GM23248 (cell line): ENCODE results near the gene GAS7. TPM values are rescaled to one million over a fixed set of nuclear protein-coding genes. Genes with fewer than 3 reads are reported as not detected.

ENCODE experiments used
- DNase-seq: peaks from one replicate; pipeline ENCODE4 v3.0.0-alpha.2; 2015
- H2AFZ ChIP-seq: fragments of 200-600 bp; sonication (generic); 2 replicates; pipeline ENCODE4 v1.6.1; 2016; ENCODE audit warnings: antibody characterized with exemption
- H3F3A ChIP-seq: fragments of 200-600 bp; sonication (generic); 2 replicates; pipeline ENCODE4 v1.6.1; 2016; ENCODE audit warnings: mild to moderate bottlenecking, antibody characterized with exemption, mixed run types; ENCODE audit not compliant: insufficient read depth
- H3K27ac ChIP-seq: fragments of 200-600 bp; sonication (generic); 2 replicates; pipeline ENCODE4 v1.5.1; 2016; ENCODE audit warnings: mild to moderate bottlenecking
- H3K27me3 ChIP-seq: fragments of 200-600 bp; sonication (generic); replicated peaks from 2 replicates; pipeline ENCODE4 v1.6.1; 2016; ENCODE audit warnings: mild to moderate bottlenecking; ENCODE audit not compliant: insufficient read depth
- H3K36me3 ChIP-seq: fragments of 200-600 bp; sonication (generic); 2 replicates; pipeline ENCODE4 v1.6.1; 2016; ENCODE audit warnings: low read depth, mild to moderate bottlenecking
- H3K4me1 ChIP-seq: fragments of 200-600 bp; sonication (generic); 2 replicates; pipeline ENCODE4 v1.6.1; 2016; ENCODE audit warnings: mild to moderate bottlenecking; ENCODE audit not compliant: insufficient read depth
- H3K4me2 ChIP-seq: fragments of 200-600 bp; sonication (generic); one replicate; pipeline ENCODE4 v1.6.1; 2016; ENCODE audit warnings: mild to moderate bottlenecking; ENCODE audit not compliant: unreplicated experiment
- H3K4me3 ChIP-seq: fragments of 200-600 bp; sonication (generic); 2 replicates; pipeline ENCODE4 v1.5.1; 2016; ENCODE audit warnings: mild to moderate bottlenecking
- H3K79me2 ChIP-seq: fragments of 200-600 bp; sonication (generic); 2 replicates; pipeline ENCODE4 v1.6.1; 2016; ENCODE audit warnings: mild to moderate bottlenecking; ENCODE audit not compliant: insufficient read depth
- H3K9ac ChIP-seq: fragments of 200-600 bp; sonication (generic); 2 replicates; pipeline ENCODE4 v1.6.1; 2016; ENCODE audit warnings: mild to moderate bottlenecking
- H3K9me2 ChIP-seq: fragments of 200-600 bp; sonication (generic); 2 replicates; pipeline ENCODE4 v1.6.1; 2016; ENCODE audit warnings: mixed run types, mild to moderate bottlenecking, moderate library complexity; ENCODE audit not compliant: insufficient read depth
- H3K9me3 ChIP-seq: fragments of 200-600 bp; sonication (generic); one replicate; pipeline ENCODE4 v1.6.1; 2017; ENCODE audit warnings: low read depth
- H4K20me1 ChIP-seq: fragments of 200-600 bp; sonication (generic); 2 replicates; pipeline ENCODE4 v1.6.0; 2016; ENCODE audit not compliant: insufficient read depth
- EZH2 ChIP-seq: fragments of 200-600 bp; sonication (generic); IDR thresholded peaks from 2 replicates; pipeline ENCODE4 v1.6.1; 2018; ENCODE audit warnings: antibody characterized with exemption, mild to moderate bottlenecking; ENCODE audit not compliant: insufficient read depth, poor library complexity, severe bottlenecking
- EZH2phosphoT487 ChIP-seq: fragments of 200-600 bp; sonication (generic); IDR thresholded peaks from 2 replicates; pipeline ENCODE4 v1.6.1; 2018; ENCODE audit warnings: antibody characterized with exemption, moderate library complexity, mild to moderate bottlenecking, low read depth; ENCODE audit not compliant: insufficient read depth
- WGBS, 2 experiments: methylation state at CpG; one replicate each; pipeline ENCODE4 v1.1.6; 2015 to 2017; ENCODE audit warnings: low lambda C conversion rate in 2 of 2, low coverage in 1 of 2; ENCODE audit errors: missing lambda C conversion rate in 2 of 2; 5-methylcytosine and 5-hydroxymethylcytosine counted together
- in situ Hi-C: fragments of 300-500 bp; cut with MboI; formaldehyde crosslinking; loops from 2 replicates; pipeline ENCODE4 v1.15.0; 2020
- polyA plus RNA-seq: library from polyadenylated mRNA; unstranded; fragments of >200 nt; fragmentation: Nextera tagmentation; extraction: Ambion mirVana; gene quantifications from 2 replicates; pipeline ENCODE4 v1.2.1, GENCODE V29; 2016
- total RNA-seq: library from RNA; depleted of rRNA; stranded (reverse); fragments of >200 nt; shearing (Covaris generic); gene quantifications from 2 replicates; pipeline ENCODE4 v1.2.3, GENCODE V29; 2014

Gene GAS7
- total and polyA plus RNA-seq, 2 experiments from 2014 or later, result 6.7 to 13.4 TPM

GRCh38 chr17:9971991-9972390 is 226.4 kb downstream of the GAS7 start:
- no peak overlapping the region for H3K4me2 ChIP-seq
- in situ Hi-C loops, result no loop called here
- H2AFZ ChIP-seq, result no peak overlapping the region

GRCh38 chr17:9969301-9969935 is 229.0 kb downstream of the GAS7 start:
- no peak overlapping the region for H3K9ac ChIP-seq
- in situ Hi-C loops, result loop anchor here (10.0 kb wide), 2 partner anchors 255 to 355 kb away; no protein-coding TSS in a partner anchor
- H3K4me2 ChIP-seq, result peak overlapping the region; percentile 11
- H3K9me3 ChIP-seq, result no peaks in the 10 kb centered on the region
- H3K9me2 ChIP-seq, result no peaks in the 10 kb centered on the region
- peaks cover 28% of the 10 kb centered on the region for H3K4me1 ChIP-seq
- H3K36me3 ChIP-seq, result no peaks in the 10 kb centered on the region
- H2AFZ ChIP-seq, result no peak overlapping the region
- WGBS, 2 experiments, result 85% methylated on average over 13 of the region's 13 CpGs
- H3K27ac ChIP-seq, result no peak overlapping the region
- TF ChIP-seq EZH2phosphoT487, result no peak
- no peak for TF ChIP-seq EZH2
- no peaks in the 10 kb centered on the region for H3K27me3 ChIP-seq
- no peaks in the 10 kb centered on the region for H3K79me2 ChIP-seq
- no peak for DNase-seq
- H4K20me1 ChIP-seq, result no peaks in the 10 kb centered on the region
- no peaks in the 10 kb centered on the region for H3F3A ChIP-seq
- H3K4me3 ChIP-seq, result no peak overlapping the region

More at GRCh38 chr17:9971991-9972390, 226.4 kb downstream of the GAS7 start:
- Histone ChIP-seq H4K20me1 (no peaks in the 10 kb centered on the region), H3K9ac (no peak overlapping the region), H3K27me3 (no peaks in the 10 kb centered on the region), H3K79me2 (no peaks in the 10 kb centered on the region), H3K27ac (no peak overlapping the region), H3K4me1 (peaks cover 29% of the 10 kb centered on the region), H3K9me3 (no peaks in the 10 kb centered on the region), H3F3A (peaks cover 5% of the 10 kb centered on the region; the same call in 1 of the 2 replicates), H3K4me3 (no peak overlapping the region), H3K36me3 (no peaks in the 10 kb centered on the region), H3K9me2 (no peaks in the 10 kb centered on the region)
- 25 to 30% methylated on average over 4 of the region's 4 CpGs for WGBS, 2 experiments
- peak; percentile 71 for DNase-seq
- TF ChIP-seq EZH2 (no peak), EZH2phosphoT487 (no peak)

DNA sequence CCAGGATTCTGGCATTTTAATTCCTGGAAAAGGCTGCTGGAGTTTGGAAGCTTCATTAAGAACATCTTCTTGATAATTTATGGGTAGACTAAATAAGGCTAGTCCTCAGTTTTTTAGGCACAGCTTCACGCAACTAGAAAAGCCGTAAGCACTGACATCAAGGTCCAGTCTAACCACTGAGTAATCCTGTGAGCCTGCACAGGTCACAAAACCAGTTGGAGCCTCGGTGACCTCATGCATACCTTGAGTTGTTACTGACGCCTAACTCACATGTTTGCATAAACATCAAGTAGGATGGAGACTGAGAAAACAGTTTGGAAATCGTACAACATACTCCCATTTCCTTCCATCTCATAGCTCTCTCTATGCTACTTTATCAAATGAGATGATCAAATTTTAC is 229.5 kb downstream of the GAS7 start:
- Histone ChIP-seq H3K79me2 (no peaks in the 10 kb centered on the region), H3K36me3 (no peaks in the 10 kb centered on the region), H4K20me1 (no peaks in the 10 kb centered on the region), H3K4me1 (peaks cover 23% of the 10 kb centered on the region; the same call in 1 of the 2 replicates), H3K9ac (no peak overlapping the region), H3K4me2 (peak overlapping the region; percentile 11), H3K9me2 (no peaks in the 10 kb centered on the region), H2AFZ (no peak overlapping the region), H3K9me3 (no peaks in the 10 kb centered on the region), H3K27me3 (no peaks in the 10 kb centered on the region), H3K4me3 (no peak overlapping the region), H3K27ac (no peak overlapping the region), H3F3A (no peaks in the 10 kb centered on the region)
- in situ Hi-C loops, result loop anchor here (10.0 kb wide), 2 partner anchors 256 to 356 kb away; no protein-coding TSS in a partner anchor
- peak; percentile 77 for DNase-seq
- 44 to 55% methylated on average over 5 of the region's 5 CpGs for WGBS, 2 experiments
- TF ChIP-seq EZH2 (no peak), EZH2phosphoT487 (no peak)

DNA sequence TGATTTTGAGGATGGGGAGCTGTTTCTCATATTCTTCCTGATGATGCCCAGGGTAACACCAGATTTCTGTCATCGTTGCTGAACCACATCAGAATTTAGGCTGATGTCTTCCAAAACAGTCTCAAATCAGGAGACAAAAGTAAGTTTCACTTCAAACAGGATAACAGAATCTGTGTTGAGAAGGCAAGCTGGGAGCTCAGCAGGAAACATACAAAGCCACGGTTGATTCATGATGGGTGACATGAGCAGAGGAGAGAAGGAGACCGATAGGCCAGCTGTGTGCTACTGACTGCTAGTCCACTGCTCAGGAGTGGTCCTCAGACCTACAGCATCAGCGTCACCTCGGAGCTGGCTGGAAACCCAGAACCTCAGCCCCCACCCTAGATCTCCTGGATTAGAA is 230.4 kb downstream of the GAS7 start:
- H3K36me3 ChIP-seq, result no peaks in the 10 kb centered on the region
- H3K79me2 ChIP-seq, result no peaks in the 10 kb centered on the region
- no peaks in the 10 kb centered on the region for H4K20me1 ChIP-seq
- H3K9ac ChIP-seq, result no peak overlapping the region; the same call in 1 of the 2 replicates
- no peaks in the 10 kb centered on the region for H3K27me3 ChIP-seq
- no peak for DNase-seq
- 70 to 72% methylated on average over 5 of the region's 5 CpGs for WGBS, 2 experiments
- no peak overlapping the region for H3K27ac ChIP-seq
- no peak overlapping the region for H3K4me2 ChIP-seq
- H3K9me3 ChIP-seq, result no peaks in the 10 kb centered on the region
- H3K4me3 ChIP-seq, result no peak overlapping the region
- in situ Hi-C loops, result loop anchor here (10.0 kb wide), 2 partner anchors 257 to 357 kb away; no protein-coding TSS in a partner anchor
- TF ChIP-seq EZH2phosphoT487 (no peak), EZH2 (no peak)
- no peak overlapping the region for H2AFZ ChIP-seq
- no peaks in the 10 kb centered on the region for H3F3A ChIP-seq
- H3K9me2 ChIP-seq, result no peaks in the 10 kb centered on the region
- H3K4me1 ChIP-seq, result peaks cover 19% of the 10 kb centered on the region; the same call in 1 of the 2 replicates
